ENCODE measurements around the gene DTNB.

GRCh38 chr2:25690058-25690457, 16.7 kb upstream of the DTNB start:
- TF ChIP-seq NFIC (IDR thresholded peaks at IDR 0.05; ENCODE audit: low read depth, low read length), result no peak
- no peak for TF ChIP-seq ZNF384 (IDR thresholded peaks at IDR 0.05; ENCODE audit: borderline replicate concordance, low read depth, low read length)
- no peak for TF ChIP-seq TARDBP (IDR thresholded peaks at IDR 0.05; ENCODE audit: borderline replicate concordance)
- no peak for TF ChIP-seq SMAD1 (IDR thresholded peaks at IDR 0.05; ENCODE audit: low read depth, partially characterized antibody)
- no peak for TF ChIP-seq ATF7 (IDR thresholded peaks at IDR 0.05; ENCODE audit: low read depth)
- TF ChIP-seq CTCF (IDR thresholded peaks at IDR 0.05 in 2 of 3, conservative IDR thresholded peaks at IDR 0.05 in 1 of 3; ENCODE audit: control insufficient read depth in 2 of 3, extremely low read depth in 1 of 3, insufficient read depth in 1 of 3, low read depth in 3 of 3, low read length in 3 of 3), result no peak
- no peak for TF ChIP-seq IKZF1 (conservative IDR thresholded peaks at IDR 0.05)
- no peak for TF ChIP-seq PKNOX1 (IDR thresholded peaks at IDR 0.05)
- no peak for TF ChIP-seq POLR2A (IDR thresholded peaks at IDR 0.05; ENCODE audit: low read depth, low read length)
- TF ChIP-seq NFYB (IDR thresholded peaks at IDR 0.05; ENCODE audit: insufficient read depth, low read depth, low read length), result no peak
- no peak for TF ChIP-seq ZNF217 (IDR thresholded peaks at IDR 0.05)
- no peak for TF ChIP-seq EZH2 (IDR thresholded peaks at IDR 0.05; ENCODE audit: borderline replicate concordance, control insufficient read depth, low read depth, low read length)
- no peak for TF ChIP-seq ZNF274 (IDR thresholded peaks at IDR 0.05; ENCODE audit: insufficient read depth, insufficient read length)
- TF ChIP-seq REST (IDR thresholded peaks at IDR 0.05; ENCODE audit: low read depth, low read length), result no peak

Data from GM12878 (cell line).